Osteoblast (primary cell): ENCODE data around the gene TMEM45A. TPM values are rescaled to one million over a fixed set of nuclear protein-coding genes. Genes with fewer than 3 reads are reported as not detected.
"Not testable (repeated sequence)": the region's sequence is repeated elsewhere in the genome, so short reads cannot be mapped to it uniquely, and the experiment has no call there.

Experiments used
- DNase-seq: peaks from one replicate; pipeline ENCODE4 v3.0.0; 2011; ENCODE audit warnings: low spot score, mixed read lengths; ENCODE audit not compliant: insufficient read length; ENCODE audit errors: missing footprints
- H2AFZ ChIP-seq: 2 replicates; pipeline ENCODE4 v1.6.0; 2011; ENCODE audit warnings: mild to moderate bottlenecking, low read length
- H3K27ac ChIP-seq: 2 replicates; pipeline ENCODE4 v1.5.1; 2011; ENCODE audit warnings: mild to moderate bottlenecking, low read depth, low read length, moderate library complexity
- H3K27me3 ChIP-seq: 2 replicates; pipeline ENCODE4 v1.6.0; 2012; ENCODE audit warnings: mild to moderate bottlenecking, control low read depth, inconsistent platforms, low read length, moderate library complexity; ENCODE audit not compliant: insufficient read depth
- H3K36me3 ChIP-seq: 2 replicates; pipeline ENCODE4 v1.5.1; 2011; ENCODE audit warnings: mild to moderate bottlenecking, low read length, control low read depth, moderate library complexity; ENCODE audit not compliant: insufficient read depth
- H3K4me1 ChIP-seq: 2 replicates; pipeline ENCODE4 v1.5.1; 2011; ENCODE audit warnings: mild to moderate bottlenecking, low read length, control low read depth, moderate library complexity; ENCODE audit not compliant: insufficient read depth
- H3K4me2 ChIP-seq: 2 replicates; pipeline ENCODE4 v1.6.0; 2011; ENCODE audit warnings: mild to moderate bottlenecking, low read length; ENCODE audit not compliant: insufficient read depth
- H3K4me3 ChIP-seq: fragments of 200-600 bp; sonication (generic); 3 replicates; pipeline ENCODE4 v1.5.1; 2012; ENCODE audit warnings: mild to moderate bottlenecking, low read length, inconsistent platforms; ENCODE audit not compliant: insufficient read depth
- H3K79me2 ChIP-seq: 2 replicates; pipeline ENCODE4 v1.6.0; 2012; ENCODE audit warnings: mild to moderate bottlenecking, low read length, control low read depth, inconsistent platforms; ENCODE audit not compliant: insufficient read depth
- H3K9me3 ChIP-seq: 2 replicates; pipeline ENCODE4 v1.5.1; 2011; ENCODE audit warnings: low read depth, low read length, control low read depth
- H4K20me1 ChIP-seq: 2 replicates; pipeline ENCODE4 v1.6.0; 2012; ENCODE audit warnings: mild to moderate bottlenecking, low read length, control low read depth; ENCODE audit not compliant: insufficient read depth
- CTCF ChIP-seq: IDR thresholded peaks from 2 replicates; pipeline ENCODE4 v1.5.1; 2011; ENCODE audit warnings: mild to moderate bottlenecking, low read depth, low read length, moderate library complexity; ENCODE audit errors: extremely low read depth
- total RNA-seq: library from RNA; depleted of rRNA; stranded (reverse); fragments of >200 nt; gene quantifications from 2 replicates; pipeline ENCODE4 v1.2.3, GENCODE V29; 2012

The TMEM45A gene
- total RNA-seq, 1 donor = 35.5 TPM

GRCh38 chr3:100578646-100579045 is 86.2 kb downstream of the TMEM45A start:
- Histone ChIP-seq H4K20me1 (no peaks in the 10 kb centered on the region), H3K36me3 (no peaks in the 10 kb centered on the region), H3K4me1 (peaks cover 14% of the 10 kb centered on the region), H3K27ac (no peak overlapping the region), H3K27me3 (no peaks in the 10 kb centered on the region), H3K4me3 (no peak overlapping the region), H3K9me3 (no peaks in the 10 kb centered on the region), H3K4me2 (no peak overlapping the region), H3K79me2 (no peaks in the 10 kb centered on the region), H2AFZ (no peak overlapping the region)
- DNase-seq = no peak
- TF ChIP-seq CTCF = no peak

- Histone ChIP-seq H3K4me1 (peaks cover 14% of the 10 kb centered on the region), H3K9me3 (no peaks in the 10 kb centered on the region), H3K27ac (no peak overlapping the region), H3K36me3 (no peaks in the 10 kb centered on the region), H2AFZ (no peak overlapping the region), H3K79me2 (no peaks in the 10 kb centered on the region), H3K4me2 (no peak overlapping the region), H4K20me1 (no peaks in the 10 kb centered on the region), H3K4me3 (no peak overlapping the region), H3K27me3 (no peaks in the 10 kb centered on the region)
- no peak for DNase-seq
- no peak for TF ChIP-seq CTCF
These were observed 87.7 kb downstream of the TMEM45A start for GRCh38 chr3:100580147-100580546.

GRCh38 chr3:100581650-100582049 is 89.2 kb downstream of the TMEM45A start:
- Histone ChIP-seq H3K27me3 (no peaks in the 10 kb centered on the region), H3K4me3 (no peak overlapping the region), H3K36me3 (no peaks in the 10 kb centered on the region), H3K27ac (no peak overlapping the region), H4K20me1 (no peaks in the 10 kb centered on the region), H3K79me2 (no peaks in the 10 kb centered on the region), H3K4me1 (peaks cover 14% of the 10 kb centered on the region), H3K9me3 (no peaks in the 10 kb centered on the region), H3K4me2 (peak overlapping the region; percentile 11), H2AFZ (no peak overlapping the region)
- DNase-seq = no peak
- no peak for TF ChIP-seq CTCF

- not testable (repeated sequence) for H4K20me1 ChIP-seq, H2AFZ ChIP-seq, H3K79me2 ChIP-seq, H3K4me3 ChIP-seq, DNase-seq, H3K36me3 ChIP-seq, H3K27me3 ChIP-seq, H3K27ac ChIP-seq, H3K9me3 ChIP-seq
- peak overlapping the region; percentile 11 for H3K4me2 ChIP-seq
- H3K4me1 ChIP-seq = peaks cover 14% of the 10 kb centered on the region
These were observed 89.7 kb downstream of the TMEM45A start for GRCh38 chr3:100582157-100582556.
